Mesothelial cell of epicardium (in vitro differentiated cells): Measurements from ENCODE around the gene SPG21. TPM values are rescaled to one million over a fixed set of nuclear protein-coding genes. Genes with fewer than 3 reads are reported as not detected.

Experiments
- DNase-seq, 2 experiments: peaks; one replicate each; pipeline ENCODE4 v3.0.0; 2021; ENCODE audit warnings: low spot score in 2 of 2; ENCODE audit not compliant: unreplicated experiment in 2 of 2
- H3K27ac Mint-ChIP-seq: 2 replicates; pipeline ENCODE4 v1.8.0; 2021; ENCODE audit warnings: mixed read lengths
- H3K27me3 Mint-ChIP-seq: 2 replicates; pipeline ENCODE4 v1.8.0; 2021; ENCODE audit warnings: low read depth, mixed read lengths
- H3K36me3 Mint-ChIP-seq: 2 replicates; pipeline ENCODE4 v1.8.0; 2021; ENCODE audit warnings: mixed read lengths
- H3K4me1 Mint-ChIP-seq: 2 replicates; pipeline ENCODE4 v1.8.0; 2021; ENCODE audit warnings: mixed read lengths
- H3K4me3 Mint-ChIP-seq: 2 replicates; pipeline ENCODE4 v1.8.0; 2021; ENCODE audit warnings: mild to moderate bottlenecking, moderate library complexity, mixed read lengths
- H3K9me3 Mint-ChIP-seq: 2 replicates; pipeline ENCODE4 v1.8.0; 2021; ENCODE audit warnings: mixed read lengths
- total RNA-seq: library from RNA; stranded (reverse); gene quantifications from 3 replicates; pipeline ENCODE4 v1.2.1, GENCODE V29; 2021
- TF ChIP-seq, protein P1 (sequence below): fragments of 200-600 bp; sonication (generic); IDR thresholded peaks from one replicate; pipeline ENCODE4 v1.5.0; 2021; ENCODE audit warnings: antibody characterized with exemption; ENCODE audit not compliant: unreplicated experiment

The SPG21 gene
- total RNA-seq, 1 donor from 2014 or later = 94.8 TPM

DNA sequence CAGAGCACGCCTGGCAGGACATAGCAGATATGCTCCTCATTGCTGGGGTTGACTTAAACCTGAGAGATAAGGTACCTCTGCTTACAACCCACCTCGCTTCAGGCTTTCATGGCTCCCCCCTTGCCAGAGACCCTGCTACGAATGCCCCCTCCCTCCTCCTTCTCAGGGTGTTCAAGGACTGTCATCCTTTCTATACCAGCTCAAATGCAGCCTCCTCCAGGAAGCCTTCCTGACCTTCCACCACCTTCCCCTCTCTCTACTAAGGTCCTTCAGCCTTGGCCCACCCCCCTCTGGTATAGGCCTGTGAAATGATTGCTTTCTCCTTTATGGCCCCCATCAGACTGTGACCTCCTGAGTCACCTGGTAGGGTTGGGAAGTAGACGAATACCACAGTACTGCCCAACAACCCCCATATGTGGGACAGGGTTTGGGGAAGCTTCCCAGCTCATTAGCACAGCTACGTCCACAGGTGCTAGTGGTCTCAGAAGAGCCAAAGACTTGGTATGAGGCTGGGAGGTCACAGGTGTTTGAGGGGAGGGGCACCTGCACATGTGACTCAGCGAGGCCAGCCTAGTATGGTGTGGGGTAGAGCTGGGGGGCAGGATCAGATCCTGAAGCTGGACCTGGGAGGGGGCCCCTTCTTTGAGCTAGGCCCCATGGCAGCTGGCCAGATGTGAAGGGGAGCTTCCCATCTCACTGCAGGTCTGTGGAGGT is 46.0 kb downstream of the SPG21 start:
- no peaks in the 10 kb centered on the region for H3K4me1 Mint-ChIP-seq
- TF ChIP-seq, protein P1, sequence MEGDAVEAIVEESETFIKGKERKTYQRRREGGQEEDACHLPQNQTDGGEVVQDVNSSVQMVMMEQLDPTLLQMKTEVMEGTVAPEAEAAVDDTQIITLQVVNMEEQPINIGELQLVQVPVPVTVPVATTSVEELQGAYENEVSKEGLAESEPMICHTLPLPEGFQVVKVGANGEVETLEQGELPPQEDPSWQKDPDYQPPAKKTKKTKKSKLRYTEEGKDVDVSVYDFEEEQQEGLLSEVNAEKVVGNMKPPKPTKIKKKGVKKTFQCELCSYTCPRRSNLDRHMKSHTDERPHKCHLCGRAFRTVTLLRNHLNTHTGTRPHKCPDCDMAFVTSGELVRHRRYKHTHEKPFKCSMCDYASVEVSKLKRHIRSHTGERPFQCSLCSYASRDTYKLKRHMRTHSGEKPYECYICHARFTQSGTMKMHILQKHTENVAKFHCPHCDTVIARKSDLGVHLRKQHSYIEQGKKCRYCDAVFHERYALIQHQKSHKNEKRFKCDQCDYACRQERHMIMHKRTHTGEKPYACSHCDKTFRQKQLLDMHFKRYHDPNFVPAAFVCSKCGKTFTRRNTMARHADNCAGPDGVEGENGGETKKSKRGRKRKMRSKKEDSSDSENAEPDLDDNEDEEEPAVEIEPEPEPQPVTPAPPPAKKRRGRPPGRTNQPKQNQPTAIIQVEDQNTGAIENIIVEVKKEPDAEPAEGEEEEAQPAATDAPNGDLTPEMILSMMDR = no peak
- H3K36me3 Mint-ChIP-seq = no peaks in the 10 kb centered on the region
- no peak overlapping the region for H3K27ac Mint-ChIP-seq
- peaks cover 10% of the 10 kb centered on the region for H3K9me3 Mint-ChIP-seq
- DNase-seq = peak in 1 of 2 experiments; percentile 34
- H3K27me3 Mint-ChIP-seq = no peaks in the 10 kb centered on the region
- H3K4me3 Mint-ChIP-seq = no peak overlapping the region

GRCh38 chr15:64942356-64942755 is 47.4 kb downstream of the SPG21 start:
- TF ChIP-seq, protein P1 = no peak
- peak in 1 of 2 experiments; percentile 9 for DNase-seq
- peaks cover 10% of the 10 kb centered on the region for H3K9me3 Mint-ChIP-seq
- no peak overlapping the region for H3K27ac Mint-ChIP-seq
- H3K27me3 Mint-ChIP-seq = no peaks in the 10 kb centered on the region
- H3K36me3 Mint-ChIP-seq = no peaks in the 10 kb centered on the region
- H3K4me3 Mint-ChIP-seq = no peak overlapping the region
- H3K4me1 Mint-ChIP-seq = no peaks in the 10 kb centered on the region

GRCh38 chr15:64938192-64938591 is 51.5 kb downstream of the SPG21 start:
- TF ChIP-seq, protein P1 = no peak
- H3K27me3 Mint-ChIP-seq = no peaks in the 10 kb centered on the region
- DNase-seq = peak in 1 of 2 experiments; percentile 10

GRCh38 chr15:64934023-64934422 is 55.7 kb downstream of the SPG21 start:
- peaks cover 5% of the 10 kb centered on the region for H3K9me3 Mint-ChIP-seq
- H3K36me3 Mint-ChIP-seq = no peaks in the 10 kb centered on the region

More at GRCh38 chr15:64938192-64938591, 51.5 kb downstream of the SPG21 start:
- Mint-ChIP-seq H3K36me3 (no peaks in the 10 kb centered on the region), H3K4me1 (no peaks in the 10 kb centered on the region), H3K9me3 (peaks cover 15% of the 10 kb centered on the region), H3K27ac (no peak overlapping the region), H3K4me3 (no peak overlapping the region)

DNA sequence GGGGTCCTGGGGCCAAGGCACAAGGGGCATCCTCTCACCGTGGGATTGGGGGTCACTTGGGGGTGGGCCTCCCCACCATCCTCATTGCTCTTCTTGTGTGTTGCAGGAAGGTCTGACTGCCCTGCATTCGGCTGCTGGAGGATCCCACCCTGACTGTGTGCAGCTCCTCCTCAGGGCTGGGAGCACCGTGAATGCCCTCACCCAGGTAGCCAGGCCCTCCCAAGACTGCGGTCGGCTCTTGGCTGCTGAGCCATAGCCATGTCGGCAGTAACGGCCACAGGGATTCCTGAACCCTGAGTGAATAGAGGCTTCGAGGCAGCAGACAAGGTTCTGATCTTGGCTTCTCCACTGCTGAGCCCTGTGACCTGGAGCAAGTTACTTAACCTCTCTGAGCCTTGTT is 58.3 kb downstream of the SPG21 start:
- H3K27ac Mint-ChIP-seq = no peak overlapping the region
- no peaks in the 10 kb centered on the region for H3K4me1 Mint-ChIP-seq
- no peak overlapping the region for H3K4me3 Mint-ChIP-seq
- peaks cover 5% of the 10 kb centered on the region for H3K9me3 Mint-ChIP-seq
- H3K27me3 Mint-ChIP-seq = no peaks in the 10 kb centered on the region
- no peaks in the 10 kb centered on the region for H3K36me3 Mint-ChIP-seq
- TF ChIP-seq, protein P1 = no peak
- DNase-seq = peak in 1 of 2 experiments; percentile 19

More at GRCh38 chr15:64934023-64934422, 55.7 kb downstream of the SPG21 start:
- Mint-ChIP-seq H3K4me3 (no peak overlapping the region), H3K4me1 (no peaks in the 10 kb centered on the region), H3K27ac (no peak overlapping the region), H3K27me3 (no peaks in the 10 kb centered on the region)
- DNase-seq = peak in 1 of 2 experiments; percentile 3
- TF ChIP-seq, protein P1 = no peak
